ENCODE results near the gene OR6X1. TPM values are rescaled to one million over a fixed set of nuclear protein-coding genes. Genes with fewer than 3 reads are reported as not detected.

Gene OR6X1, protein sequence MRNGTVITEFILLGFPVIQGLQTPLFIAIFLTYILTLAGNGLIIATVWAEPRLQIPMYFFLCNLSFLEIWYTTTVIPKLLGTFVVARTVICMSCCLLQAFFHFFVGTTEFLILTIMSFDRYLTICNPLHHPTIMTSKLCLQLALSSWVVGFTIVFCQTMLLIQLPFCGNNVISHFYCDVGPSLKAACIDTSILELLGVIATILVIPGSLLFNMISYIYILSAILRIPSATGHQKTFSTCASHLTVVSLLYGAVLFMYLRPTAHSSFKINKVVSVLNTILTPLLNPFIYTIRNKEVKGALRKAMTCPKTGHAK
- total RNA-seq: not detected

DNA sequence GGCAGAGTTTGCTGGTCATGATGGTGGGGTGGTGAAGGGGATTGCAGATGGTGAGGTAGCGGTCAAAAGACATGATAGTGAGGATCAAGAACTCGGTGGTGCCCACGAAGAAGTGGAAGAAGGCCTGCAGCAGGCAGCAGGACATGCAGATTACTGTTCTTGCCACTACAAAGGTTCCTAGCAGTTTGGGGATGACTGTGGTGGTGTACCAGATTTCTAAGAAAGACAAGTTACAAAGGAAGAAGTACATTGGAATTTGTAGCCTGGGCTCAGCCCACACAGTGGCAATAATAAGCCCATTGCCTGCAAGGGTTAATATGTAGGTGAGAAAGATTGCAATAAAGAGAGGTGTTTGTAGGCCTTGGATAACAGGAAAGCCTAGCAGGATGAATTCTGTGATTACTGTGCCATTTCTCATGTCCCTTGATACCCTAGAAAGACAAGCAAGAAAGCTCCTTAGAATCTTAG is at the start of gene OR6X1:
OR6X1 (minus strand) TSS at position 418 of the 468 bp plus-strand sequence; CDS start at position 418, 0 bp downstream.
- DNase-seq: no peak

DNA sequence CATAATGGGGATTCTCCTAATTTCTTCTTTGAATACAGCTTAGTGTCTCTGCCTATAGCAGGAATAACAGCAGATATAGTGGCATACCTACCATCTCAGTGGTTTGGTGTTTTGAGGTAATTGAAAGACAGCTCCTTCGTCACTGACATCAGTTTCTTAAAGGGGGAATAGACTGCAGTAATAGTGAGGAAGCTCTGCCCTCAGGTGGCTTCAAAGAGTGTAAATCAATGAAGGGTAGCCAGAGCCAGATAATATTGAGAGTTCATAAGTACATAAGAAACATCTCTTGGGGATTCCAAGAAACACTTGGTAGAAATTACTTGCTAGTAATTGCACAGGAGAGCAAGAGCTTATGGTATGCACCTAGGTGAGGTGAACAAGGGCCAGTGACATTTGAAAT is 47.4 kb upstream of the OR6X1 start:
- DNase-seq: no peak

DNA sequence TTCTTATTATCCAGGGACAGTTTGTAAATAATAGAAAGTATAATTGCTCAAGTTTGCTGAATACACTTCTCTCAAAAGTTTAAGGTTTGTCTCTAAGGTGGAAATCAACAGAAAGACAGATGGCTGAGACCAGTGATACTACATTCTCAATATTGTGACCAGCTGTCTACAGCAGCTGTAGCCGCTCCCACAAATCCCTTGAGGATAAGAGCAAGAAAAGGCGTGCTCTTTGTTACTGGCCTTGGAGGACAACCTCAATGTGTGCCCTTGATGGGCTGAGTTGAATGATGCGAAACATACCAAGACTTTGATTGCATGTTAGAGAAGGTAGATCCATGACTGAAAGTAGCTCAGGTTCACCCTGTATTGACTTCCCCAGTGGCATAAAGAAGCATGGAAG is 45.7 kb upstream of the OR6X1 start:
- DNase-seq: no peak

DNA sequence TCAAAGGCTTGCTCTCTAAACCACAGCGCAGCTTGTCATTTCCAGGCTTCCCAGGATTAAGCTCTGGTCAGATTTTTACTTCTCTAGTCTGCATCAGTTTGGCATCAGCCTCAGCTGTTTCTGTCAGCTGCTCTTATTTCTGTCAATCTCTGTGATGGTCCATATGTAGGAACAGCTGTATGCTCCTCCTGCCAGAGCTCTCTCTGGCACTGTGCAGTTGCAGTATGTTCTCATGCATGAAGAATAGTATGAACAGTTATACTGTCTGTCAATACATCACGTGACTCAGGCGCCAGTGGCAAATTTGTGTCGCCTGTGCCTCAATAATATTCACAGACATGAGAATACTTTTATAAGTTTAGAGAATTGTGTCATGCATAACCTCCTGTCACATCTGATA is 45.1 kb upstream of the OR6X1 start:
- DNase-seq: no peak

DNA sequence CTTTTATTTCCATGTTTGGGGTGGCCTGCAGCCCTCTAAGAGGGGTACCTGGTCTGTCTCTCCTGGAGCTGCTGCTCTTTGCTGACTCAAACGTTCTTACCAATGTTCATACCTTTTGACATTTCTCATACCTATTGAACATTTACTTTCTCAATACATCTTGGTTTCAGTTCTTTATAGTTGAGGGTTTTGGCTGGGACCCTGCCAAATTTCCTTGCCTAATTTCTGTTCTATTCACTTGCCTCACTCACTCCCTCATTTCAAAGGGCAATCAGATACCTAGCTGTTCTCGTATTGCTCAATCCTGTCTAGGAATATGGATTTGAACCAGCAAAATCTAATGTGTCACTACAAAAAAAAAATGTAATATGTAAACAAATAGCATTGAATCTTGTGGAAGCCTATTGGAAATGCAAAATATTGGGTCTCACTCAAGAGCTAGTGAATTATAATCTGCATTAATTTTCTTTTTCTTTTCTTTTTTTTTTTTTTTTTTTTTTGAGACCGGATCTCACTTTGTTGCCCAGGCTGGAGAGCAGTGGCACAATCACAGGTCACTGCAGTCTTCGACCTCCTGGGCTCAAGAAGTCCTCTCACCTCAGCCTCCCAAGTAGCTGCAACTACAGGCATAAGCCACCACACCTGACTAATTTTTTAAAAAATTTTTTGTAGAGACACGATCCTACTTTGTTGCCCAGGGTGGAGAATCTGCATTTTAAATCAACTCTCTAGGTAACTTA is 44.4 kb upstream of the OR6X1 start:
- DNase-seq: no peak

DNA sequence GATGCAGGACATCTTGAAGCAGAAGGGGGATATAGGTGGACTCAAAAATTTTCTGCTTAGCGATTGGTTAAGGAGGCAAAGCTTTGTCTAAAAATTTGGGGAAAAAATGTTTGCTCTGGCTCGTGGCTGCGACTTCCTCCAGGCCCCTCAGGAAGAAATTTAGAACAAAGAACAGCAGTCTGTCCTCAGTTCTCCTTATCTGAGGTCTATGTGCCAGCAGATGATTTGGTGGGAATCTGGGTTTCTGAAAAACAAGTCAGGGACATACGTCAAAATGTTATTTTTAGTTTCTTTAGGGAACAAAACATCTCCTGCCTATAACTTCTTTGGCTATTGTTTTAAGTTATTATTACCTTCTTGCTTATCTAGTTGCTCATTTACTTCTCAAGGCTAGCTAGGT is 43.8 kb upstream of the OR6X1 start:
- DNase-seq: no peak

DNA sequence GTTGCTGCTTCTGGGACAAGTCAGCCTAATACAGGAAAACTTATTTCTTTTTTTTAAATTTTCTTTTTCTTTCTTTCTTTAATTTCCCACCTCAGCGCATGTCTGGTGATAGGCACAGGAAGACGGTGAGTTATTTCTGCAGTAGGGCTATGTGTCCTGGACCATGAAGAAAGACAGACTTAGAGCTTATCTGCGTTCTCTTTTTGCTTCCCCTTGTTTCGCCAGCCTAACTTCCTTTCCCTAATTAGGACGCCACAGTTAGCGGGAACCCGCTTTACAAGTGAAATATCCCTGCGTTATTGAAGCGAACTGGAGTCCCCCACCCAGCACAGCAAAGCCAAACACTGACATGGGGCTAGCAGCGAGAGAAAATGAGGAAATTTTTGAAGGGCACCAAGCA is 43.2 kb upstream of the OR6X1 start:
- DNase-seq: no peak

DNA sequence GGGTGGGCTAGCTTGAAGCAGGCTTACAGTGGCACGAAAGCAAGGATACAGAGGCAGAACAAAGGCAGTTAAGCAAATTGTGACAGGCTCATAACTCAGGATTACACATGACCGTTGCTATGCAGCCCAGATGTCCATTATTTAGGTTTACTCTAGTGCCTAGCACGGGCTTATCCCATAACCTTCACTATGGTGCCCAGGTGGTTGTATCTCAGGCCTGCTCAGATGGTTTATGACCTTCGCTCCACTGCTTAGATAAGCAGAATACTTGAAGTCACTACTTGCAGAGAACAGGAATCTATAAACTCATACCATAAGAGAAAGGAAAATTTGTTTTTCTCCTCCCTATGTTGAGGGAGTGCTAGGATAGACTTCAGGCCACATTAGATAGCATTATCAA is 42.8 kb upstream of the OR6X1 start:
- no peak for DNase-seq

DNA sequence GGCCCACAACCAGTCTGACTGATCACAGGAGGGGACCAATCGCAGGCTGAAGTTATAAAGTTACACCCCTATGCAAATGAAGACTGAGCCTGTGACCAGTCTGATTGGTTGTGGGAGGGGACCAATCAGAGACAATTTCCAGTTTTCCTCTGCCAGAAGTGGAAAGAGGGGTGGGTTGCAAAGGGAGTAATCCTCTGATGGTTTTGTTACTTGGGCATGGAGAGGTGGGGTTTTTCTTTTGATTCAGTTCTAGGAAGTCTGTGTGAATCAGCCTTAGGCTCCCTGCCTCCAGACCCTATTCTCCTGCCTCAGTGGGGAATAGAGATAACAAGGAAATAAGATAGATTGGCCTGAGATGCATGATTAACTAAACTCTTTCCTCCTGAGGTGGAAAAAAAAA is 41.9 kb upstream of the OR6X1 start:
- no peak for DNase-seq

DNA sequence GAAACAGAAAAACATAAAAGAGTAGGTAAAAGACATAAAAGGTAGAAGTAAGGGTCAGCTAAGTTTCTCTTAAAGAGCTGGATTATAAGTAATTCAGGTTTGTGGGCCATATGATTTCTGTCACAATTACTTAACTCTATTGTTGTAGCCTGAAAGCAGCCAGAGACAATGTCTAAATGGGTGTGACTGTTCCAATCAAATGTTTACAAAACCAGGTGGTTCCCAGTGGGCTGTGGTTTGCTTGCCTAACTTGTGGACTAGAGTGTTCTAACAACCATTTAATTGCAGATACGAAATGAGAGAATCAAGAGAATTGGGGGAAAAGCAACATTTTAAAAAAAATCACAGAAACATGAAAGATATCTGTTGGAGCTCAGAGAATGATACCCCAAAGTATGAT is 29.2 kb upstream of the OR6X1 start:
- DNase-seq: no peak

DNA sequence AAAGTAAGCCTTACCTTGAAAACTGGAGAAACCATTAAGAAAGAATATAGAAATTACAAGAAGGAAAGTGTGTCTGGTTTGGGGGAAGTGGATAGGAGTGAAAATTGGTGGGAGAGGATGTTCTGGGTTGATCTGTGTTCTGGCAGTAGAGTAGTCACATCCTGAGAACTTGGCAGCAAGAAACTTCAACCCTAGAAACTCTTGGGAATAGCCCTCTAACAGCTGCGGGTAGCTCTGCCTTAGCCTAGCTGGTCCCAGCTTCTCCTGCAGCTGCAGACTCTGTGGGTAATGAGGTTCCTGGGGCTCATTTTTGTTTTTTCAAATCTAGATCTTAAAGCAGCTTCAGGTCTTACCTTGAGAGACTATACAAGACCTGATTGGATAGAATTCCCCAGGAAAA is 24.2 kb upstream of the OR6X1 start:
- no peak for DNase-seq

DNA sequence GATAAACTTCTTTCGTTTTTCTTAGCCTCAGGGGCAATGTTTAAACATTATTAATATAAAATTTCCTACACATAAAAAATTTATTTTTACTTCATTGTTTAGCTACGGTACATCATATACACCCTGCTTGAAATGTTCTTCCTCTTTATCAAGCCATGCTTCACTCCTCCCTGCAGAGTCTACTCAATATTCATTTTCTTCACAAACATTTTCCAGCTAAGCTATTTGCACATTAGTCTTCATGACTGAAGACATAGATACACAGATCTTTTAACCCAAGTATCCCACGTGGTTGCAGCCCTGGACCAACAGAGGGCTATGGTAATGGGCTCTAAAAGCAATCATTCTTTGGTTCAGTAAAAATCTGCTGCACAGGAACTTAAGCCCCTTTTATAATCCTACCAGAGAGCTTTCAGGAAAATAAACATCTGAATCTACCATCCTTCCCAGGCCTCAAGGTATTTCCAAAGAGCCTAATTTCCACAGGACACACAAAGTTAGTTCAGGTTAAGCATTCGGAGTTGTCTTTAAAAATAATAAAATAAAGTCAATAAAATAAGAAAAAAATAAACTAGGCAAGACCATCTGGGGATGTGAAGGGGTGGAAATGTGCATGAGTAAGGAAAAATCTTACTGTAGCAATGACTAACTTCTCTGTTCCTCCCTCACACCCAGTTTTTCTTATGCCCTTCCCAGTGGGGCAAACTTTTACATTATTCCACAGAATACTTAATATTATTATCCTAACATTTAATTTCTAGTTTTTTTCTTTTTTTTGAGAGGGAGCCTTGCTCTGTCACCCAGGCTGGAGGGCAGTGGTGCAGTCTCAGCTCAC is 21.6 kb upstream of the OR6X1 start:
- no peak for DNase-seq

DNA sequence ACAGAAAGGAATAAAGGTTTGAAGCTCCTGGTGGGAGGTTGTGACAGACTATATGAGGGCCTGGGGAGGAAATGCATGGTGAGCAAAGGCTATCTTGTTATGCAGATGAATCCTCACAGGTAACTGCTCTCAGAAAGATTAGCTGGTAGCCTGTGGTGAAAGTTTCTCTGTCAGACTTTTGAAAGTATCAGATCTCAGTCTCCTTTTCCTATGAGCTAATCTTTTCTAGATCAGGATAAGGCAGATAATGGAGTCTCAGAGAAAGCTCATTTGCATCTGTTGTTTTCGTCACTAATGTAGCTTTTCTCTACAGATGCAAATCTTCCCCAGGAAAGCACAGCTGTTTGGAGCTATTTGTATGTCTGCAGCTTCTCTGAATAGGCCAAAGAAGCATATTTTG is 21.0 kb upstream of the OR6X1 start:
- no peak for DNase-seq

DNA sequence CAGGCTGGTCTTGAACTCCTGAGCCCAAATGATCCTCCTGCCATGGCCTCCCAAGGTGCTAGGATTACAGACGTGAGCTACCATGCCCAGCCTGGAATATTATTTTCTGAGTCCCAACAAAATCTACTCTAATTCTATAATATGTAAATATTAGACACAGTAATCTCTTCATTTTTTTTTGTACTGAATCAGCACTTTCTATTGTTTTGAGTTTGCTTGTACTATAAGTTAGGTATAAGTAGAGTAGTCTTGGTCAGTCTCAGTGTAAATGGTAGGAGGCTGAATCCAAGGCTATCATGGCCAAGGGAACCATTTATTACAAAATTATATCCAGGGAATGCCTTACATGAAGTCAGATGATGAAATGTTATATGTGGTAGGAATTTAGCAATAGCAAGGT is 19.6 kb upstream of the OR6X1 start:
- no peak for DNase-seq

DNA sequence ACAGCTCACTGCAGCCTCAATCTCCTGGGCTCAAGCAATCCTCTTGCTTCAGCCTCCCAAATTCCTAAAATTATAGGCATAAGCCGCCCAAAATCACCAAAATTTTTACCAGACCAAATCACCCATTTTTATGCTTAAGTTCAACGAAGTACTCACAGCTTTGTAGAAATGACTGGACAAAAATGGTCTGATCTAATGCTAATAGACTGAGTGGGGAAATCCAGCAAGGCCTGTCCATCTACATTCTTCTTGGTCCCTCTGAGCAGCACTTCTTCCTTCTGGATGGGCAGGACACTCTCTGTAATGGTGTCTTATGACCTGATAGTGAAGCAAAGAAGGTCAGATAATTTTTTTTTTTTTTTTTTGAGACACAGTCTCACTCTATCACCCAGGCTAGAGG is 18.7 kb upstream of the OR6X1 start:
- DNase-seq: no peak

DNA sequence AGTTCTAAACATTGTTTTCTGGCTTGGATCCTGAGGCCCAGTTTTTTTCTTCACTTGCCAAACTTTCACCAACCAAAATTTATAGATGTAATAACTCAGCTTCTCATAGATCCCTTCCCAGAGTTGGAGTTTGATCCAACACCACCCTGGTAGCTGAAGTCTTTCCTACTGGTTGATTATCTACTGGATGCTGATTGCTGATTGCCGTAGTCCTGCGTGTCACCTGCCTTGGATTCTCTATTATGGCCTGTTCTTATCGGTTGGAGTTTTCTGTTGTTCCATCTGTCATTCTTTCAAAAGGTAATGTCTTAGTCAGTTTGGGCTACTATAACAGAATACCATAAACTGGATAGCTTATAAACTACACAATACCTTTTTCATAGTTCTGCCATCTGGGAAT is 17.3 kb upstream of the OR6X1 start:
- no peak for DNase-seq

DNA sequence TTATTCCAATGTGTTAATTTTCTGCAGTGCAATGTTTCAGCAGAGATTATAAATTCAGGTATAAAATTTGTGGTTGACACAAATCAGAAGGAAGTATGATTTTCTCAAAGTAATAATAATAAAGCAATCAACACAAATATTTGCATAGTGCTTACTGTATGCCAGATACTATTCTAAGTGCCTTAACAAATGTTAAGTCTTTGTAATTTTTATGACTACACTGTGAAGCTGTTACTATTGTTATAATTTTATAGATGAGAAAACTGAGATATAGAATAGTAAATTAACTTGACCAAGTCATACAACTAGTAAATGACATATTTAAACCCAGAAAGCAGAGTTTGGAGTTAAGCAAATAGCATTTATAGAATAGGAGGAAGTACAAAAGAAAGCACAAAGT is 16.4 kb upstream of the OR6X1 start:
- no peak for DNase-seq

DNA sequence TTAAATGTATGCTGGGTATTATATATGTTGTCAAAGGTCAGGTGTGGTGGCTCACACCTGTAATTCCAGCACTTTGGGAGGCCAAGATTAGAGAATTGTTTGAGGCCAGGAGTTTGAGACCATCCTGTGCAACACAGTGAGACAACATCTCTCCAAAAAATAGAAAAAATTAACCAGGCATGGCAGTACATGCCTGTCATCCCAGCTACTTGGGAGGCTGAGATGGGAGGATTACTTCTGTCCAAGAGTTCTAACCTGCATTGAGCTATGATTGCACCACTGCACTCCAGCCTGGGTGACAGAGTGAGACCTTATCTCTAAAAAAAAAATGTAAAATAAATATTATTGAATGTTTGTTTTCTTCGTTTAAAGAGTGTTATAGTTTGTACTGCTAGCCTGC is 11.3 kb upstream of the OR6X1 start:
- no peak for DNase-seq

DNA sequence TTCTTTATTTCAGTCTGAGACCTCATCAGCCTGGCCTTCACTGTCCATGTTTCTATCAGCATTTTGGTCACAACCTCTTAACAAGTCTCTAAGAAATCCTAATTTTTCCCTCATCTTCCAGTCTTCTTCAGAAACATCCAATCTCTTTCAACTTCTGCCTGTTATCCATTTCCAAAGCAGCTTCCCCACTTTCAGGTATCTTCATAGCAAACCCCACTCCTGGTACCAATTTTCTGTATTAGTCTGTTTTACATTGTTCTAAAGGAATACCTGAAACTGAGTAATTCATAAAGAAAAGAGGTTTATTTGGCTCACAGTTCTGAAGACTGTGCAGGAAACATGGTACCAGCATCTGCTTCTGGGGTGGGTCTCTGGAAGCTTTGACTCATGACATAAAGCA is 8.1 kb upstream of the OR6X1 start:
- no peak for DNase-seq

DNA sequence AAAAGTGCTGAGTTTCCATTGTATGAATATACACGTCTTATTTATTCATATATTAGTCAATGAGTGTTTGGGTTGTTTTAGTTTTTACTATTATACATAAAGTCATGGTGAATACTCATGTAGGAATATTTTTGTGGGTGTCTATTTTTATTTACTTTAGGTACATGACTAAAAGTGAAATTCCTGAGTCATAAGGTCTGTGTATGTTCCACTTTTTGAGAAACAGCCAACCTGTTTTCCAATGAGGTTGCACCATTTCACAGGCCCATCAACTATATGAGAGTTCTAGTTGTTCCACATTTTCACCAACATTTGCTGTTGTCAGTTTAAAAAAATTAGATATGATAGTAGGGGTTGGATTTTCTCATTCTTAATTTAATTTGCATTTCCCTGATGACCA is 6.6 kb upstream of the OR6X1 start:
- no peak for DNase-seq

DNA sequence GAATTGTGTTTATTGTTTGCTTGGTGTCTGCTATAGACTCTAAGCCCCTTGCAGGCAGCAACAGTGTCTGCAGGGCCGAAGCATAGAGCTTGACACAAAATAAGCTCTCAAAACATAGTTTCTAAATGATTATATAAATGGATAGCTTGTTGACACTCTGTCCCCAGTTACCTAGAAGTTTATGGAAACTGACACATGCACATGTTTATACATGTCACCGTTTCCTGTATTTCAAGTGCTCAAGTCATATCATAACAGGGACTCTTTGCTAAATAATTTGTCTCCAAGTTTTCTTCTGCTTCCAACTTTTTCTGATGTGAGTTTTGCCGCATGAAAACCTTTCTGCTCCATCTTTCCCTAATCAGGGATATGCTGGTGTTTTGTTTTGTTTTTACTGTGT is 3.7 kb upstream of the OR6X1 start:
- DNase-seq: no peak

DNA sequence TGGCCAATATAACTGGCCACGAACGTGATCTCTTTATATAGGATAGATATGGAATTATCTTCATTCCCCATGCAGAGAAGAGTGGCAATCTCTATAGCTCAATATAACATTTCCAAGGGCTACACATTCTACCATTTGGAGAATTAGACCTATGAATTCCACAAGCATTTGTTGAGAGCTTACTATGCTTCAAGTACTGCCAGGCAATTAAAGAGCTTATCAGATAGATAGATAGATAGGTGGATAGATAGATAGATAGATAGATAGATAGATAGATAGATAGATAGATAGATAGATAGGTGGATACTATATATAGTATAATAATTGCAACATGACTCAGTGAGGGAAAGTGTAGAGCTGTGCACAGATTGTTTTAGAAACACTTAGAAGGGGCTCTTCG is 1.5 kb upstream of the OR6X1 start:
- DNase-seq: no peak

DNA sequence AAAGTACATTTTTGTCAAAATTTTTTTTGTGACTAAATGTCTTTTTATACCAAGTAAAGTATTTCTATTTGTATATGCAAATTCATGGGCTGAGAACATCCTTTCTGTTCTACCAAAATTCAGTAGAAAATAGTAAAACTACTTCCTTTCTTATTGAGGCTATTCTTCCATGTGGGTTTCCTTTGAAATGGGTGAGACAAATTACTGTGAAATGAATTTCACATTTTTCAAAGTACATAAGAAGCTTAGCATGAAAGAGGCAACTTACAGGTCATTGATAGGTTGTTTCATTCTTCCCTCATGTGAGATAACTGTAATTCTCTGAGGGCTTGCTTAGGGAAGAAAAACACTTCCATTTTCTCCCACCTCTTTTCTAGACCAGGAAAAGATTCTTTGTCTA is 1.0 kb upstream of the OR6X1 start:
- DNase-seq: no peak

Data from occipital lobe (tissue), 2 donors.